ENCODE results near the gene LTO1. TPM values are rescaled to one million over a fixed set of nuclear protein-coding genes. Genes with fewer than 3 reads are reported as not detected.

LTO1 gene
- polyA plus RNA-seq, 1 donor (not counting 4 experiments of a cell fraction or from before 2014, with no cell fraction given): 24.3 TPM

- TF ChIP-seq, protein P1, sequence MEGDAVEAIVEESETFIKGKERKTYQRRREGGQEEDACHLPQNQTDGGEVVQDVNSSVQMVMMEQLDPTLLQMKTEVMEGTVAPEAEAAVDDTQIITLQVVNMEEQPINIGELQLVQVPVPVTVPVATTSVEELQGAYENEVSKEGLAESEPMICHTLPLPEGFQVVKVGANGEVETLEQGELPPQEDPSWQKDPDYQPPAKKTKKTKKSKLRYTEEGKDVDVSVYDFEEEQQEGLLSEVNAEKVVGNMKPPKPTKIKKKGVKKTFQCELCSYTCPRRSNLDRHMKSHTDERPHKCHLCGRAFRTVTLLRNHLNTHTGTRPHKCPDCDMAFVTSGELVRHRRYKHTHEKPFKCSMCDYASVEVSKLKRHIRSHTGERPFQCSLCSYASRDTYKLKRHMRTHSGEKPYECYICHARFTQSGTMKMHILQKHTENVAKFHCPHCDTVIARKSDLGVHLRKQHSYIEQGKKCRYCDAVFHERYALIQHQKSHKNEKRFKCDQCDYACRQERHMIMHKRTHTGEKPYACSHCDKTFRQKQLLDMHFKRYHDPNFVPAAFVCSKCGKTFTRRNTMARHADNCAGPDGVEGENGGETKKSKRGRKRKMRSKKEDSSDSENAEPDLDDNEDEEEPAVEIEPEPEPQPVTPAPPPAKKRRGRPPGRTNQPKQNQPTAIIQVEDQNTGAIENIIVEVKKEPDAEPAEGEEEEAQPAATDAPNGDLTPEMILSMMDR (optimal IDR thresholded peaks at IDR 0.05 in 1 of 3, IDR thresholded peaks at IDR 0.05 in 1 of 3, conservative IDR thresholded peaks at IDR 0.05 in 1 of 3; ENCODE audit: extremely low read depth in 1 of 3, insufficient read depth in 2 of 3, low read length in 3 of 3): no peak
- TF ChIP-seq EZH2 (IDR thresholded peaks at IDR 0.05; ENCODE audit: low read length): no peak
- FAIRE-seq (no peak), DNase-seq (ENCODE audit: low read depth, low spot score) (no peak)
- Histone ChIP-seq H3K4me3 (ENCODE audit: control insufficient read depth in 2 of 3, extremely low read depth in 1 of 3, insufficient read depth in 2 of 3, low read depth in 1 of 3, low read length in 3 of 3) (no peak overlapping the region), H2AFZ (ENCODE audit: control insufficient read depth, low read length) (no peak overlapping the region), H3K4me2 (ENCODE audit: control insufficient read depth, extremely low read depth, insufficient read depth, low read depth, low read length) (no peak overlapping the region), H3K36me3 (ENCODE audit: control insufficient read depth in 2 of 2, extremely low read depth in 1 of 2, insufficient read depth in 2 of 2, low read length in 2 of 2) (no peaks in the 10 kb centered on the region), H3K9me1 (ENCODE audit: control insufficient read depth, extremely low read depth, insufficient read depth, low read length) (no peaks in the 10 kb centered on the region), H3K27me3 (ENCODE audit: control insufficient read depth, extremely low read depth, insufficient read depth, low read length) (peaks cover 43% of the 10 kb centered on the region), H3K27ac (ENCODE audit: control insufficient read depth, insufficient read depth, low read length) (no peak overlapping the region), H3K9me3 (ENCODE audit: control insufficient read depth, low read depth, low read length) (no peaks in the 10 kb centered on the region), H4K20me1 (ENCODE audit: control insufficient read depth, extremely low read depth, insufficient read depth, low read length) (no peaks in the 10 kb centered on the region), H3K79me2 (ENCODE audit: control insufficient read depth, insufficient read depth, low read length) (no peaks in the 10 kb centered on the region), H3K4me1 (ENCODE audit: control insufficient read depth, extremely low read depth, insufficient read depth, low read length) (no peaks in the 10 kb centered on the region), H3K9ac (ENCODE audit: control insufficient read depth, extremely low read depth, insufficient read depth, low read length) (no peak overlapping the region)
- dilution Hi-C loops (cut with MboI; ENCODE audit: extremely low pct_ligation_motif_present, low sequenced_read_pairs): no loop called here
Observed at GRCh38 chr11:69698362-69698761, 23.2 kb upstream of the LTO1 start.

- H4K20me1 ChIP-seq (ENCODE audit: control insufficient read depth, extremely low read depth, insufficient read depth, low read length): no peaks in the 10 kb centered on the region
- TF ChIP-seq EZH2 (IDR thresholded peaks at IDR 0.05; ENCODE audit: low read length): no peak
- TF ChIP-seq, protein P1 (optimal IDR thresholded peaks at IDR 0.05 in 1 of 3, IDR thresholded peaks at IDR 0.05 in 1 of 3, conservative IDR thresholded peaks at IDR 0.05 in 1 of 3; ENCODE audit: extremely low read depth in 1 of 3, insufficient read depth in 2 of 3, low read length in 3 of 3): no peak
- peaks cover 38% of the 10 kb centered on the region for H3K27me3 ChIP-seq (ENCODE audit: control insufficient read depth, extremely low read depth, insufficient read depth, low read length)
- H3K9me3 ChIP-seq (ENCODE audit: control insufficient read depth, low read depth, low read length): no peaks in the 10 kb centered on the region
- H3K4me3 ChIP-seq (ENCODE audit: control insufficient read depth in 2 of 3, extremely low read depth in 1 of 3, insufficient read depth in 2 of 3, low read depth in 1 of 3, low read length in 3 of 3): no peak overlapping the region
- H3K4me1 ChIP-seq (ENCODE audit: control insufficient read depth, extremely low read depth, insufficient read depth, low read length): no peaks in the 10 kb centered on the region
- no peak overlapping the region for H3K4me2 ChIP-seq (ENCODE audit: control insufficient read depth, extremely low read depth, insufficient read depth, low read depth, low read length)
- dilution Hi-C loops (cut with MboI; ENCODE audit: extremely low pct_ligation_motif_present, low sequenced_read_pairs): no loop called here
- H2AFZ ChIP-seq (ENCODE audit: control insufficient read depth, low read length): no peak overlapping the region
- H3K36me3 ChIP-seq (ENCODE audit: control insufficient read depth in 2 of 2, extremely low read depth in 1 of 2, insufficient read depth in 2 of 2, low read length in 2 of 2): no peaks in the 10 kb centered on the region
- no peaks in the 10 kb centered on the region for H3K9me1 ChIP-seq (ENCODE audit: control insufficient read depth, extremely low read depth, insufficient read depth, low read length)
- no peak overlapping the region for H3K9ac ChIP-seq (ENCODE audit: control insufficient read depth, extremely low read depth, insufficient read depth, low read length)
- no peaks in the 10 kb centered on the region for H3K79me2 ChIP-seq (ENCODE audit: control insufficient read depth, insufficient read depth, low read length)
- FAIRE-seq: no peak
- no peak for DNase-seq (ENCODE audit: low read depth, low spot score)
- H3K27ac ChIP-seq (ENCODE audit: control insufficient read depth, insufficient read depth, low read length): no peak overlapping the region
Observed at GRCh38 chr11:69697861-69698260, 22.7 kb upstream of the LTO1 start.

Measured in keratinocyte (primary cell).